ENCODE results near the gene KYNU.
"Not testable (repeated sequence)": the region's sequence is repeated elsewhere in the genome, so short reads cannot be mapped to it uniquely, and the experiment has no call there.

KYNU gene

GRCh38 chr2:143029141-143029540 lies 151.7 kb downstream of the KYNU start:
- no peak for DNase-seq

GRCh38 chr2:143030127-143030526 lies 152.7 kb downstream of the KYNU start:
- no peak for DNase-seq

DNA sequence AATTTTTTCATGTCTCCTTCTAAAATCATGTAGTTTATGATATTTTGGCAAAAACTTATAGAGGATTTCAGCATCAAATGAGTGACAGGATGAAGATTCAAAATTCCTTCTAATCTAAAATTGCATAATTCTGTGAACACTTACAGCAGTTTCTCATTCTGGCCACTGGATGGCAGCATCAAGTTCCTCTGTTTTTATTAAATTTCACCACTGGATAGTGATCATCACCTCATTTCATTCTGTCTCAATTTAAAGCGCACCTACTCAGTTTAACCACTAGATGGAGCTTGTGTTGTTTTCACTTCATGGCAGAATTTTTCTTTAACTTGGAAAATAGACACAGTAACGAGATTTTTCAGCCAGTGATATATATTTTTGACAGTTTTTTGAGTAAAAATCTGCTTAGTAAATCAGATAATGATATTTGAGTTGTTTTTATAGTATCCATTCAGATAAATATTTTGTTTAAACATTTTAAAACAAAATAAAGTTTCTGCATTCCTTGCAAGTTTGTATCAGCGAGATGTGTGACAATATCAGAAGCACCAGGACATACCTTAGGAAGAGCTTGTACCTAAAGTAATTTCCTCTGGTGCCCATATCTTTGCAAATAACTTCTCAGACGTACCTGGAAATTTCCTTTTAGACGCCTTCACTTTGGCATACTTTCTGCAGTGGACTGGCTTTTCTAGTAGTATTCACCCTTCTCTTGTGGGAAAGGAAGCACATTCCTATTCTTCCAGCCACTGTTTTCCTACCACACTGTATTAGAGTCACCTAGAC lies 157.0 kb downstream of the KYNU start:
- DNase-seq, result peak; percentile 84

GRCh38 chr2:143051465-143051864 lies 174.0 kb downstream of the KYNU start:
- DNase-seq, result no peak

- DNase-seq, result not testable (repeated sequence)
Observed at GRCh38 chr2:143053437-143053836, 176.0 kb downstream of the KYNU start.

- no peak for DNase-seq
Observed at GRCh38 chr2:143056550-143056949, 179.1 kb downstream of the KYNU start.

DNA sequence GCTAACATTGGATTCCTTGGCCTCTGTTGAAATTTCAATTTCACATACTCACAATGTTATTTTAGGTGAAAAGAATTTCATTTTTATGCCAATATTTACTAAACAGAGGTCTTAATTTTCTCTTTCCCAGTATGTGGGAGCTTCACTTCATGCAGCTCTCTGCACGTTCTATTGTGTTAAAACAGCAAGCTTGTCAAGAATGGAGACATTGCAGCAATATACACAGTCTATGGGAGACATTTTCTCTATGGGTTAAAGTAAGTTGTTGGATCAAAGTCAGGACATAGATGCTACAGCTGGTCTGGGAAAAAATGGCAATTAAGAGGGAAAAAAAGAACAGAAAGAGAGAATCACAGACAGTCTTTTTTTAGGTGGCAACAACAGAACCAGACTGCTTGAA lies 181.4 kb downstream of the KYNU start:
- peak; percentile 19 for DNase-seq

- no peak for DNase-seq
Observed at GRCh38 chr2:143063612-143064200, 186.2 kb downstream of the KYNU start.

DNA sequence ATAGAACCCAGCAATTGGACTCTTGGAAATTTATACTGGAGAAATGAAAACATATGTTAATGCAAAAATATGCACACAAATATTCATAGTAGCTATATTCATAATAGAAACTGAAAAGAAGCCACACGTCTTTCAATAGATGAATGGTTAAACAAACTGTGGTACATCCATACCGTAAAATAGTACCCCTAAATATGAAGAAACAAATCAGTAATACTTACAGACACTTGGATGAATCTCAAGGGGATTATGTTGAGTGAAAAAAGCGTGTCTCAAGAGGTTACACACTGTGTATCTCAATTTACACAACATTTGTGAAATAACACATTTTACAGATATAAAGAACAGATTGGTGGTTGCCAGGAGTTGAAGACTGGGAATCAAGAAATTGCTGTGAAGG lies 190.6 kb downstream of the KYNU start:
- no peak for DNase-seq

- DNase-seq, result no peak
Observed at GRCh38 chr2:143068509-143068908, 191.0 kb downstream of the KYNU start.

GRCh38 chr2:143070704-143071103 lies 193.2 kb downstream of the KYNU start:
- DNase-seq, result no peak

GRCh38 chr2:143071185-143071876 lies 193.9 kb downstream of the KYNU start:
- DNase-seq, result no peak

- not testable (repeated sequence) for DNase-seq
Observed at GRCh38 chr2:143074913-143075312, 197.4 kb downstream of the KYNU start.

- DNase-seq, result no peak
Observed at GRCh38 chr2:143075711-143076110, 198.2 kb downstream of the KYNU start.

GRCh38 chr2:143078104-143078503 lies 200.6 kb downstream of the KYNU start:
- DNase-seq, result no peak

- DNase-seq, result no peak
Observed at GRCh38 chr2:143081616-143082015, 204.2 kb downstream of the KYNU start.

GRCh38 chr2:143083636-143084035 lies 206.2 kb downstream of the KYNU start:
- DNase-seq, result peak; percentile 59

- DNase-seq, result no peak
Observed at GRCh38 chr2:143084462-143084861, 207.0 kb downstream of the KYNU start.

- no peak for DNase-seq
Observed at GRCh38 chr2:143085125-143085784, 207.8 kb downstream of the KYNU start.

GRCh38 chr2:143087033-143087432 lies 209.6 kb downstream of the KYNU start:
- DNase-seq, result peak; percentile 12

DNA sequence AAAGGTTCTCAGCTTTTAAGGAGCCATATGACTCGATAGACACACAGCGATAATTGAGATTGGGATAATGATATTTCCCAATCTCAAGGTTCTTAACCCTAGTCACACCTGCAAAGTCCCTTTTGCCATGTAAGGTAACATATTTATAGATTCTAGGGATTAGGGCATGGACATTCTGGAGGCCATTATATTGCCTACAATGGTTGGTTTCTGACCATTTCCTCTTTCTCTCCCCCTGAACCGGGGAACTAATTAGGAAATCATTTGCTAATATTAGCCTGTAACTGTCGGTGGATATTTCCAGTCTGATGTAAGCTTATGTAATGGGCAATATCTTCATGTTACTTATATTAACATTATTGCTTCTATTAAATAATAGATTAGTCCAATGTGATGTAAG lies 210.9 kb downstream of the KYNU start:
- no peak for DNase-seq

DNA sequence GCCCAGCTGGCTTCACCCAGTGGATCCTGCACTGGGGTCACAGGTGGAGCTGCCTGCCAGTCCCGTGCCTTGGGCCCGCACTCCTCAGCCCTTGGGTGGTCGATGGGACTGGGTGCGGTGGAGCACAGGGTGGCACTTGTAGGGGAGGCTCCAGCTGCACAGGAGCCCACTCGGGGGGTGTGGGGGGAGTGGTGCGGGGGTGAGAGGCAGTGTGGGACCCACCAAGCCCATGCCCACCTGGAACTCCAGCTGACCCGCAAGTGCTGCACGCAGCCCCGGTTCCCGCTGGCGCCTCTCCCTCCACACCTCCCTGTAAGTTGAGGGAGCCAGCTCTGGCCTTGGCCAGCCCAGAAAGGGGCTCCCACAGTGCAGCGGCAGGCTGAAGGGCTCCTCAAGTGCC lies 212.1 kb downstream of the KYNU start:
- not testable (repeated sequence) for DNase-seq

Measured in fibroblast of skin of scalp (primary cell).